GM23338 (cell line): ENCODE measurements around the gene SYT6. TPM values are rescaled to one million over a fixed set of nuclear protein-coding genes. Genes with fewer than 3 reads are reported as not detected.

ENCODE experiments used
- ATAC-seq: fragments of 200-7000 bp; cut with Tn5 transposase; 3 replicates; pipeline ENCODE4 v1.9.1; 2020
- DNase-seq: peaks from one replicate; pipeline ENCODE4 v3.0.0-alpha.2; 2015; ENCODE audit warnings: low spot score
- H2AFZ ChIP-seq: fragments of 200-600 bp; sonication (generic); 2 replicates; pipeline ENCODE4 v1.8.0; 2016; ENCODE audit warnings: antibody characterized with exemption, mild to moderate bottlenecking, moderate library complexity
- H3F3A ChIP-seq: fragments of 200-600 bp; sonication (generic); replicated peaks from 2 replicates; pipeline ENCODE4 v1.8.0; 2017; ENCODE audit warnings: antibody characterized with exemption, mixed run types, low read depth
- H3K27ac ChIP-seq: fragments of 200-600 bp; sonication (generic); 2 replicates; pipeline ENCODE4 v1.6.1; 2016; ENCODE audit warnings: low read depth
- H3K27me3 ChIP-seq: fragments of 200-600 bp; sonication (generic); 2 replicates; pipeline ENCODE4 v1.8.0; 2016; ENCODE audit warnings: mild to moderate bottlenecking, mixed run types, moderate library complexity; ENCODE audit not compliant: insufficient read depth
- H3K36me3 ChIP-seq: fragments of 200-600 bp; sonication (generic); 2 replicates; pipeline ENCODE4 v1.8.0; 2016; ENCODE audit warnings: mild to moderate bottlenecking; ENCODE audit not compliant: insufficient read depth
- H3K4me1 ChIP-seq: fragments of 200-600 bp; sonication (generic); 2 replicates; pipeline ENCODE4 v1.8.0; 2016; ENCODE audit warnings: mild to moderate bottlenecking, moderate library complexity; ENCODE audit not compliant: insufficient read depth
- H3K4me2 ChIP-seq: fragments of 200-600 bp; sonication (generic); 2 replicates; pipeline ENCODE4 v1.7.1; 2017; ENCODE audit warnings: mixed run types
- H3K4me3 ChIP-seq: fragments of 200-600 bp; sonication (generic); 2 replicates; pipeline ENCODE4 v1.6.1; 2016; ENCODE audit warnings: mixed run types
- H3K79me2 ChIP-seq: fragments of 200-600 bp; sonication (generic); replicated peaks from 2 replicates; pipeline ENCODE4 v1.8.0; 2017; ENCODE audit warnings: mild to moderate bottlenecking; ENCODE audit not compliant: insufficient read depth
- H3K9me2 ChIP-seq: fragments of 200-600 bp; sonication (generic); 2 replicates; pipeline ENCODE4 v1.8.0; 2017; ENCODE audit not compliant: insufficient read depth
- H4K20me1 ChIP-seq: fragments of 200-600 bp; sonication (generic); replicated peaks from 2 replicates; pipeline ENCODE4 v1.8.0; 2017; ENCODE audit warnings: mild to moderate bottlenecking; ENCODE audit not compliant: insufficient read depth
- H3K27ac Mint-ChIP-seq: 2 replicates; pipeline ENCODE4 v1.8.0; 2020; ENCODE audit warnings: inconsistent platforms, mild to moderate bottlenecking, moderate library complexity, mixed read lengths
- H3K27me3 Mint-ChIP-seq: 3 replicates; pipeline ENCODE4 v1.8.0; 2022; ENCODE audit warnings: low read depth, mild to moderate bottlenecking, moderate library complexity, mixed read lengths, inconsistent platforms; ENCODE audit not compliant: insufficient read depth, poor library complexity
- H3K36me3 Mint-ChIP-seq: 3 replicates; pipeline ENCODE4 v1.8.0; 2021; ENCODE audit warnings: low read depth, mild to moderate bottlenecking, inconsistent platforms, moderate library complexity, mixed read lengths
- H3K4me1 Mint-ChIP-seq: 3 replicates; pipeline ENCODE4 v1.8.0; 2020; ENCODE audit warnings: mild to moderate bottlenecking, inconsistent platforms, mixed read lengths
- H3K4me3 Mint-ChIP-seq: 3 replicates; pipeline ENCODE4 v1.8.0; 2021; ENCODE audit warnings: moderate library complexity, mild to moderate bottlenecking, inconsistent platforms, mixed read lengths
- H3K9me3 Mint-ChIP-seq: 3 replicates; pipeline ENCODE4 v1.8.0; 2020; ENCODE audit warnings: moderate library complexity, mild to moderate bottlenecking, inconsistent platforms, mixed read lengths
- EZH2 ChIP-seq: fragments of 200-600 bp; sonication (generic); IDR thresholded peaks from one replicate; pipeline ENCODE4 v1.8.0; 2017; ENCODE audit warnings: antibody characterized with exemption, mild to moderate bottlenecking, low read depth; ENCODE audit not compliant: unreplicated experiment
- JUNB ChIP-seq: IDR thresholded peaks from one replicate; pipeline ENCODE4 v1.6.1; 2016; ENCODE audit warnings: antibody characterized with exemption; ENCODE audit not compliant: unreplicated experiment
- NANOG ChIP-seq: IDR thresholded peaks from 2 replicates; pipeline ENCODE4 v1.6.1; 2016; ENCODE audit warnings: antibody characterized with exemption, borderline replicate concordance
- STAT1 ChIP-seq: IDR thresholded peaks from one replicate; pipeline ENCODE4 v1.6.1; 2016; ENCODE audit warnings: antibody characterized with exemption; ENCODE audit not compliant: unreplicated experiment
- polyA plus RNA-seq: library from polyadenylated mRNA; unstranded; fragments of >200 nt; fragmentation: Nextera tagmentation; extraction: Ambion mirVana; gene quantifications from 2 replicates; pipeline ENCODE4 v1.2.1, GENCODE V29; 2016
- total RNA-seq: library from RNA; depleted of rRNA; stranded (reverse); fragments of >200 nt; shearing (Covaris generic); gene quantifications from 2 replicates; pipeline ENCODE4 v1.2.3, GENCODE V29; 2014
- TF ChIP-seq, protein P1 (sequence below): IDR thresholded peaks from one replicate; pipeline ENCODE4 v1.6.1; 2018; ENCODE audit warnings: antibody characterized with exemption; ENCODE audit not compliant: unreplicated experiment
- TF ChIP-seq, protein P2 (sequence below): fragments of 250-450 bp; sonication (Bioruptor Pico); IDR thresholded peaks from 2 replicates; pipeline ENCODE4 v1.5.0; 2020; ENCODE audit warnings: mild to moderate bottlenecking, moderate library complexity
- TF ChIP-seq, protein P3 (sequence below), 2 experiments: fragments of 200-600 bp in 1 of 2; sonication (generic) in 1 of 2; conservative IDR thresholded peaks; 2 replicates each; pipeline versions ENCODE4 v1.5.1 to v1.6.1; 2016 to 2017; ENCODE audit warnings: antibody characterized with exemption in 2 of 2, low read depth in 2 of 2, mild to moderate bottlenecking in 2 of 2, moderate library complexity in 1 of 2

Gene SYT6
- total and polyA plus RNA-seq, 2 experiments from 2014 or later = 31.2 to 42.6 TPM

DNA sequence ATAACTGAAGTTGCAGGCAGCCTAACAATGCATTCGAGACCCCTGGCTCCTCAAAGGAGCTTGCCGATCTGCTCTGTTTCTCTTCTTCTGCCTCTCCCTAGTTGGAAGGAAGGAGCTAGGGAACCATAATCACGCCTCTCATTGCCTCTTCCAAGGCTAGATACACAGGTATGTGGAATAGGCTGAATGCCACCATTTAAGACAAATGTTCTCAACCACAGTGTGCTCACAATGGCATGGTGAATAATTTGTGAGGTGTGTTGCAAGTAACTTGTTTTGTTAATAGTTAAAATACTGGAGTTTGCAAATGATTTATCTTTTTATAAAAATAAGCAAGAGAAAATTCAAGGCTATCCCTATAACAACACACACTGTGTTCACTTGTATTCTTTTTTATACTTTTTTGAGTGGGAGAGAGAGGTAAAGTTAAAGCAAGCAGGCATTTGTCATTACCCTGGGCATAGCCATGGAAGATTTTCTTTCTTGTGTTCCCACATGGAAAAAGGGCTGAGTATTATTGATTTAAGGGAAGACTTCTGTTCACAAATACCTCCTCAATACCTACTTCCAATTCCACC is 45.4 kb upstream of the SYT6 start:
- no peaks in the 10 kb centered on the region for H3F3A ChIP-seq
- peaks cover 12% of the 10 kb centered on the region for H3K4me1 ChIP-seq
- TF ChIP-seq, protein P1, sequence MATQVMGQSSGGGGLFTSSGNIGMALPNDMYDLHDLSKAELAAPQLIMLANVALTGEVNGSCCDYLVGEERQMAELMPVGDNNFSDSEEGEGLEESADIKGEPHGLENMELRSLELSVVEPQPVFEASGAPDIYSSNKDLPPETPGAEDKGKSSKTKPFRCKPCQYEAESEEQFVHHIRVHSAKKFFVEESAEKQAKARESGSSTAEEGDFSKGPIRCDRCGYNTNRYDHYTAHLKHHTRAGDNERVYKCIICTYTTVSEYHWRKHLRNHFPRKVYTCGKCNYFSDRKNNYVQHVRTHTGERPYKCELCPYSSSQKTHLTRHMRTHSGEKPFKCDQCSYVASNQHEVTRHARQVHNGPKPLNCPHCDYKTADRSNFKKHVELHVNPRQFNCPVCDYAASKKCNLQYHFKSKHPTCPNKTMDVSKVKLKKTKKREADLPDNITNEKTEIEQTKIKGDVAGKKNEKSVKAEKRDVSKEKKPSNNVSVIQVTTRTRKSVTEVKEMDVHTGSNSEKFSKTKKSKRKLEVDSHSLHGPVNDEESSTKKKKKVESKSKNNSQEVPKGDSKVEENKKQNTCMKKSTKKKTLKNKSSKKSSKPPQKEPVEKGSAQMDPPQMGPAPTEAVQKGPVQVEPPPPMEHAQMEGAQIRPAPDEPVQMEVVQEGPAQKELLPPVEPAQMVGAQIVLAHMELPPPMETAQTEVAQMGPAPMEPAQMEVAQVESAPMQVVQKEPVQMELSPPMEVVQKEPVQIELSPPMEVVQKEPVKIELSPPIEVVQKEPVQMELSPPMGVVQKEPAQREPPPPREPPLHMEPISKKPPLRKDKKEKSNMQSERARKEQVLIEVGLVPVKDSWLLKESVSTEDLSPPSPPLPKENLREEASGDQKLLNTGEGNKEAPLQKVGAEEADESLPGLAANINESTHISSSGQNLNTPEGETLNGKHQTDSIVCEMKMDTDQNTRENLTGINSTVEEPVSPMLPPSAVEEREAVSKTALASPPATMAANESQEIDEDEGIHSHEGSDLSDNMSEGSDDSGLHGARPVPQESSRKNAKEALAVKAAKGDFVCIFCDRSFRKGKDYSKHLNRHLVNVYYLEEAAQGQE = no peak
- TF ChIP-seq NANOG (no peak), EZH2 (no peak), JUNB (no peak), STAT1 (no peak)
- Mint-ChIP-seq H3K9me3 (no peaks in the 10 kb centered on the region; the same call in 2 of the 3 replicates), H3K27me3 (peaks cover under 1% of the 10 kb centered on the region), H3K4me1 (peaks cover 14% of the 10 kb centered on the region), H3K36me3 (no peaks in the 10 kb centered on the region), H3K27ac (no peak overlapping the region), H3K4me3 (no peak overlapping the region)
- H4K20me1 ChIP-seq = no peaks in the 10 kb centered on the region
- peaks cover 11% of the 10 kb centered on the region for H3K9me2 ChIP-seq
- H3K27me3 ChIP-seq = peaks cover 2% of the 10 kb centered on the region; the same call in 1 of the 2 replicates
- no peak overlapping the region for H2AFZ ChIP-seq
- DNase-seq (no peak), ATAC-seq (no peak)
- no peak overlapping the region for H3K4me3 ChIP-seq
- H3K4me2 ChIP-seq = no peak overlapping the region
- H3K79me2 ChIP-seq = no peaks in the 10 kb centered on the region
- H3K36me3 ChIP-seq = no peaks in the 10 kb centered on the region
- H3K27ac ChIP-seq = no peak overlapping the region

DNA sequence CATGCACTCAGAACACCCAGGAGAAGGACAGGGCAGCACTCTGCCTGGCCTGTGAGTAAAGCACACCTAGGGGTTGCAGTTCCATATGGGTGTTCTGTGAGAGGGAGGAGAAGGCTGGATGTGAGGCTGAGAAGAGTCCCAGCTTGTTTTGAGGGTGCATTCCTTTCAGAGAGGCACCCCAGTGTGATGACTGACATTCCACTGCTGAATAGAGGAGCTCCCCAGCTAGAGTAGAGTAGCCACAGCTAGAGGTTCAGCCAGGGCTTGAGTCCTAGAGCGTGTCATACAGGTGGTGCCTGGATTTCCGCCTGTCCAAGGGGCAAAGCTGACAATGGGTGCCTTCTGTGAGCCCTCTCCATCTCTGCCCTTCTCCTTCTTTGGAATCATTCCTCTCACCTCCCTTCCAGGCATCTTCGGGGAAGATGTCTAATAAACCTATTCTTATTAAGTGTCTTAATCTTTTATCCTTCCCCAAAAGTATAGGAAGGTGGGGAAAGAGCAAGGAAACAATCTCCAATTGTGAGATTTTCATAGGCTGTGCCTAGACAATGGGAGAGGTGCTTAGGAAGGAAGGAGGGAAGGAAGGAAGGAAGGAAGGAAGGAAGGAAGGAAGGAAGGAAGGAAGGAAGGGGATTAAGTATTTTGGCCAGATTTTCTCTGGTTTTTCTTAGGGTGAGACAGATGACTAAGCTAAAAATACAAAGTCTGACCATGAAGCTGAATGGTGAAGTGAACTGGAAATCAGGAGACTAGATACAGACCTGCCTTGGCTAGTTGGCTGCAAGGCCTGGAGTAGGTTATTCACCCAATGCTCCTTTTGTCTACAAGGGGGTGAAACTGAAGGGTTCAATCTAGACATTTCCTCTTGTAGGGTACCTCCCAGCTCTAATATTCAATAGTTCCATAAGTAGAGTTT is 43.6 kb upstream of the SYT6 start:
- H3K4me1 ChIP-seq = peaks cover 12% of the 10 kb centered on the region
- H3K79me2 ChIP-seq = no peaks in the 10 kb centered on the region
- H3K4me2 ChIP-seq = no peak overlapping the region
- Mint-ChIP-seq H3K4me3 (no peak overlapping the region), H3K9me3 (no peaks in the 10 kb centered on the region; the same call in 2 of the 3 replicates), H3K27me3 (no peaks in the 10 kb centered on the region), H3K27ac (no peak overlapping the region), H3K4me1 (peaks cover 11% of the 10 kb centered on the region), H3K36me3 (no peaks in the 10 kb centered on the region)
- H3K4me3 ChIP-seq = no peak overlapping the region
- peaks cover 5% of the 10 kb centered on the region; the same call in 1 of the 2 replicates for H3K9me2 ChIP-seq
- TF ChIP-seq, protein P2, sequence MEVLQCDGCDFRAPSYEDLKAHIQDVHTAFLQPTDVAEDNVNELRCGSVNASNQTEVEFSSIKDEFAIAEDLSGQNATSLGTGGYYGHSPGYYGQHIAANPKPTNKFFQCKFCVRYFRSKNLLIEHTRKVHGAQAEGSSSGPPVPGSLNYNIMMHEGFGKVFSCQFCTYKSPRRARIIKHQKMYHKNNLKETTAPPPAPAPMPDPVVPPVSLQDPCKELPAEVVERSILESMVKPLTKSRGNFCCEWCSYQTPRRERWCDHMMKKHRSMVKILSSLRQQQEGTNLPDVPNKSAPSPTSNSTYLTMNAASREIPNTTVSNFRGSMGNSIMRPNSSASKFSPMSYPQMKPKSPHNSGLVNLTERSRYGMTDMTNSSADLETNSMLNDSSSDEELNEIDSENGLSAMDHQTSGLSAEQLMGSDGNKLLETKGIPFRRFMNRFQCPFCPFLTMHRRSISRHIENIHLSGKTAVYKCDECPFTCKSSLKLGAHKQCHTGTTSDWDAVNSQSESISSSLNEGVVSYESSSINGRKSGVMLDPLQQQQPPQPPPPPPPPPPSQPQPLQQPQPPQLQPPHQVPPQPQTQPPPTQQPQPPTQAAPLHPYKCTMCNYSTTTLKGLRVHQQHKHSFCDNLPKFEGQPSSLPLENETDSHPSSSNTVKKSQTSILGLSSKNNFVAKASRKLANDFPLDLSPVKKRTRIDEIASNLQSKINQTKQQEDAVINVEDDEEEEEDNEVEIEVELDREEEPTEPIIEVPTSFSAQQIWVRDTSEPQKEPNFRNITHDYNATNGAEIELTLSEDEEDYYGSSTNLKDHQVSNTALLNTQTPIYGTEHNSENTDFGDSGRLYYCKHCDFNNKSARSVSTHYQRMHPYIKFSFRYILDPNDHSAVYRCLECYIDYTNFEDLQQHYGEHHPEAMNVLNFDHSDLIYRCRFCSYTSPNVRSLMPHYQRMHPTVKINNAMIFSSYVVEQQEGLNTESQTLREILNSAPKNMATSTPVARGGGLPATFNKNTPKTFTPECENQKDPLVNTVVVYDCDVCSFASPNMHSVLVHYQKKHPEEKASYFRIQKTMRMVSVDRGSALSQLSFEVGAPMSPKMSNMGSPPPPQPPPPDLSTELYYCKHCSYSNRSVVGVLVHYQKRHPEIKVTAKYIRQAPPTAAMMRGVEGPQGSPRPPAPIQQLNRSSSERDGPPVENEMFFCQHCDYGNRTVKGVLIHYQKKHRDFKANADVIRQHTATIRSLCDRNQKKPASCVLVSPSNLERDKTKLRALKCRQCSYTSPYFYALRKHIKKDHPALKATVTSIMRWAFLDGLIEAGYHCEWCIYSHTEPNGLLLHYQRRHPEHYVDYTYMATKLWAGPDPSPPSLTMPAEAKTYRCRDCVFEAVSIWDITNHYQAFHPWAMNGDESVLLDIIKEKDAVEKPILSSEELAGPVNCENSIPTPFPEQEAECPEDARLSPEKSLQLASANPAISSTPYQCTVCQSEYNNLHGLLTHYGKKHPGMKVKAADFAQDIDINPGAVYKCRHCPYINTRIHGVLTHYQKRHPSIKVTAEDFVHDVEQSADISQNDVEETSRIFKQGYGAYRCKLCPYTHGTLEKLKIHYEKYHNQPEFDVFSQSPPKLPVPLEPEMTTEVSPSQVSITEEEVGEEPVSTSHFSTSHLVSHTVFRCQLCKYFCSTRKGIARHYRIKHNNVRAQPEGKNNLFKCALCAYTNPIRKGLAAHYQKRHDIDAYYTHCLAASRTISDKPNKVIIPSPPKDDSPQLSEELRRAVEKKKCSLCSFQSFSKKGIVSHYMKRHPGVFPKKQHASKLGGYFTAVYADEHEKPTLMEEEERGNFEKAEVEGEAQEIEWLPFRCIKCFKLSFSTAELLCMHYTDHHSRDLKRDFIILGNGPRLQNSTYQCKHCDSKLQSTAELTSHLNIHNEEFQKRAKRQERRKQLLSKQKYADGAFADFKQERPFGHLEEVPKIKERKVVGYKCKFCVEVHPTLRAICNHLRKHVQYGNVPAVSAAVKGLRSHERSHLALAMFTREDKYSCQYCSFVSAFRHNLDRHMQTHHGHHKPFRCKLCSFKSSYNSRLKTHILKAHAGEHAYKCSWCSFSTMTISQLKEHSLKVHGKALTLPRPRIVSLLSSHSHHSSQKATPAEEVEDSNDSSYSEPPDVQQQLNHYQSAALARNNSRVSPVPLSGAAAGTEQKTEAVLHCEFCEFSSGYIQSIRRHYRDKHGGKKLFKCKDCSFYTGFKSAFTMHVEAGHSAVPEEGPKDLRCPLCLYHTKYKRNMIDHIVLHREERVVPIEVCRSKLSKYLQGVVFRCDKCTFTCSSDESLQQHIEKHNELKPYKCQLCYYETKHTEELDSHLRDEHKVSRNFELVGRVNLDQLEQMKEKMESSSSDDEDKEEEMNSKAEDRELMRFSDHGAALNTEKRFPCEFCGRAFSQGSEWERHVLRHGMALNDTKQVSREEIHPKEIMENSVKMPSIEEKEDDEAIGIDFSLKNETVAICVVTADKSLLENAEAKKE = peak; percentile 38; the same call in 1 of the 2 replicates
- TF ChIP-seq, protein P3, sequence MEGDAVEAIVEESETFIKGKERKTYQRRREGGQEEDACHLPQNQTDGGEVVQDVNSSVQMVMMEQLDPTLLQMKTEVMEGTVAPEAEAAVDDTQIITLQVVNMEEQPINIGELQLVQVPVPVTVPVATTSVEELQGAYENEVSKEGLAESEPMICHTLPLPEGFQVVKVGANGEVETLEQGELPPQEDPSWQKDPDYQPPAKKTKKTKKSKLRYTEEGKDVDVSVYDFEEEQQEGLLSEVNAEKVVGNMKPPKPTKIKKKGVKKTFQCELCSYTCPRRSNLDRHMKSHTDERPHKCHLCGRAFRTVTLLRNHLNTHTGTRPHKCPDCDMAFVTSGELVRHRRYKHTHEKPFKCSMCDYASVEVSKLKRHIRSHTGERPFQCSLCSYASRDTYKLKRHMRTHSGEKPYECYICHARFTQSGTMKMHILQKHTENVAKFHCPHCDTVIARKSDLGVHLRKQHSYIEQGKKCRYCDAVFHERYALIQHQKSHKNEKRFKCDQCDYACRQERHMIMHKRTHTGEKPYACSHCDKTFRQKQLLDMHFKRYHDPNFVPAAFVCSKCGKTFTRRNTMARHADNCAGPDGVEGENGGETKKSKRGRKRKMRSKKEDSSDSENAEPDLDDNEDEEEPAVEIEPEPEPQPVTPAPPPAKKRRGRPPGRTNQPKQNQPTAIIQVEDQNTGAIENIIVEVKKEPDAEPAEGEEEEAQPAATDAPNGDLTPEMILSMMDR (conservative IDR thresholded peaks at IDR 0.05; ENCODE audit: low read depth in 2 of 2) = no peak
- DNase-seq = peak; percentile 30
- no peaks in the 10 kb centered on the region for H3K27me3 ChIP-seq
- H3K36me3 ChIP-seq = no peaks in the 10 kb centered on the region
- no peaks in the 10 kb centered on the region for H3F3A ChIP-seq
- H4K20me1 ChIP-seq = no peaks in the 10 kb centered on the region
- H3K27ac ChIP-seq = no peak overlapping the region
- H2AFZ ChIP-seq = peak overlapping the region; percentile 63; the same call in 1 of the 2 replicates
- peak; percentile 87 for ATAC-seq
